GM19239 (cell line): ENCODE measurements around the gene PCP2.

Experiments
- DNase-seq: peaks from one replicate; pipeline ENCODE4 v3.0.0; 2011; ENCODE audit warnings: low spot score; ENCODE audit not compliant: insufficient read length
- FAIRE-seq: peaks from 2 replicates; lab custom pipeline; 2011; peaks lifted over from hg19 to GRCh38; lab: Jason Lieb, UNC

PCP2 gene

GRCh38 chr19:7620442-7621412 is 12.8 kb downstream of the PCP2 start:
- DNase-seq (no peak), FAIRE-seq (no peak)

- no peak for FAIRE-seq
Measured at GRCh38 chr19:7619671-7620441, 13.7 kb downstream of the PCP2 start.

GRCh38 chr19:7618771-7619510 is 14.6 kb downstream of the PCP2 start:
- DNase-seq (no peak), FAIRE-seq (no peak)

More at GRCh38 chr19:7619671-7620441, 13.7 kb downstream of the PCP2 start:
- no peak for DNase-seq

GRCh38 chr19:7618348-7618747 is 15.2 kb downstream of the PCP2 start:
- no peak for FAIRE-seq
- DNase-seq: no peak

- DNase-seq (no peak), FAIRE-seq (no peak)
Measured at GRCh38 chr19:7617735-7618134, 15.8 kb downstream of the PCP2 start.

GRCh38 chr19:7617172-7617571 is 16.3 kb downstream of the PCP2 start:
- no peak for DNase-seq
- no peak for FAIRE-seq

GRCh38 chr19:7614859-7615741 is 18.4 kb downstream of the PCP2 start:
- FAIRE-seq: no peak
- DNase-seq: no peak

GRCh38 chr19:7612282-7613274 is 20.9 kb downstream of the PCP2 start:
- DNase-seq (no peak), FAIRE-seq (no peak)

- FAIRE-seq (no peak), DNase-seq (no peak)
Measured at GRCh38 chr19:7611541-7612279, 21.8 kb downstream of the PCP2 start.

- DNase-seq: no peak
- FAIRE-seq: no peak
Measured at GRCh38 chr19:7610491-7611240, 22.9 kb downstream of the PCP2 start.

GRCh38 chr19:7607874-7608560 is 25.5 kb downstream of the PCP2 start:
- FAIRE-seq: no peak
- no peak for DNase-seq

GRCh38 chr19:7607212-7607873 is 26.2 kb downstream of the PCP2 start:
- no peak for FAIRE-seq
- no peak for DNase-seq

GRCh38 chr19:7606289-7606688 is 27.2 kb downstream of the PCP2 start:
- no peak for DNase-seq
- FAIRE-seq: no peak

- FAIRE-seq: no peak
- DNase-seq: no peak
Measured at GRCh38 chr19:7605490-7606222, 27.9 kb downstream of the PCP2 start.

- DNase-seq: no peak
- no peak for FAIRE-seq
Measured at GRCh38 chr19:7603919-7604318, 29.6 kb downstream of the PCP2 start.
